Activated T-cell treated with anti-CD3 and anti-CD28 coated beads, Interleukin-2, amount 50 U/mL, for 48 hours (primary cell): Measurements from ENCODE around the gene GPLD1.

ENCODE experiments used
- DNase-seq, 2 experiments: peaks; one replicate each; pipeline ENCODE4 v3.0.0-alpha.2; 2020

The GPLD1 gene

GRCh38 chr6:24378473-24379097 lies 110.8 kb downstream of the GPLD1 start:
- no peak for DNase-seq
